Epithelial cell of esophagus (primary cell): Measurements from ENCODE around the gene MILR1.
A peak's percentile ranks its signal among the peaks of the same experiment; 100 is the strongest.

Experiments used
- DNase-seq: peaks from one replicate; pipeline ENCODE4 v3.0.0; 2010; ENCODE audit warnings: low read depth
- H3K4me3 ChIP-seq: 2 replicates; pipeline ENCODE4 v1.5.1; 2011; ENCODE audit warnings: mild to moderate bottlenecking, low read length, control low read depth
- CTCF ChIP-seq: IDR thresholded peaks from 2 replicates; pipeline ENCODE4 v1.5.1; 2011; ENCODE audit warnings: low read depth, mild to moderate bottlenecking, low read length, control low read depth, inconsistent platforms; ENCODE audit not compliant: insufficient read depth; ENCODE audit errors: missing control alignments

The MILR1 gene

GRCh38 chr17:64443086-64443760 is 5.7 kb upstream of the MILR1 start:
- no peak for TF ChIP-seq CTCF

GRCh38 chr17:64447526-64447925 is 1.4 kb upstream of the MILR1 start:
- H3K4me3 ChIP-seq = no peak overlapping the region
- DNase-seq = no peak
- no peak for TF ChIP-seq CTCF

More at GRCh38 chr17:64443086-64443760, 5.7 kb upstream of the MILR1 start:
- DNase-seq = peak; percentile 44
- no peak overlapping the region for H3K4me3 ChIP-seq

GRCh38 chr17:64449545-64449944 is 630 bp downstream of the MILR1 start:
- no peak for DNase-seq
- no peak for TF ChIP-seq CTCF
- no peak overlapping the region for H3K4me3 ChIP-seq

- DNase-seq = no peak
- H3K4me3 ChIP-seq = no peak overlapping the region
- TF ChIP-seq CTCF = no peak
Measured at GRCh38 chr17:64455993-64456885, 7.3 kb downstream of the MILR1 start.

GRCh38 chr17:64457156-64457555 is 8.2 kb downstream of the MILR1 start:
- DNase-seq = no peak
- no peak overlapping the region for H3K4me3 ChIP-seq
- TF ChIP-seq CTCF = no peak

GRCh38 chr17:64458756-64459155 is 9.8 kb downstream of the MILR1 start:
- DNase-seq = no peak
- TF ChIP-seq CTCF = no peak
- H3K4me3 ChIP-seq = no peak overlapping the region
